SK-N-SH (cell line): Measurements from ENCODE around the gene PNMA6E. TPM values are rescaled to one million over a fixed set of nuclear protein-coding genes. Genes with fewer than 3 reads are reported as not detected.

Source experiments
- CTCF ChIA-PET: fragments of 300-600, 350-600 bp; formaldehyde crosslinking; extraction: SDS; loops from one replicate; lab custom pipeline; 2021; lab: Yijun Ruan, JAX
- POLR2A ChIA-PET: fragments of 350-600 bp; sonication (Branson Sonifier 250); formaldehyde crosslinking; extraction: SDS; loops from one replicate; lab custom pipeline; 2020; ENCODE audit warnings: antibody characterized with exemption, inconsistent platforms; lab: Yijun Ruan, JAX
- DNase-seq: peaks from one replicate; pipeline ENCODE4 v3.0.0; 2012
- H2AFZ ChIP-seq: fragments of 200-600 bp; sonication (generic); 2 replicates; pipeline ENCODE4 v1.8.1; 2016; ENCODE audit warnings: antibody characterized with exemption, mild to moderate bottlenecking, low read depth
- H3F3A ChIP-seq: fragments of 200-600 bp; sonication (generic); replicated peaks from 2 replicates; pipeline ENCODE3; 2016; ENCODE audit warnings: antibody characterized with exemption, mild to moderate bottlenecking; ENCODE audit not compliant: insufficient read depth
- H3K27ac ChIP-seq, 2 experiments: fragments of 200-500 bp in 1 of 2; fragments of 200-600 bp in 1 of 2; sonication (Bioruptor generic) in 1 of 2; sonication (generic), shearing (Covaris generic) in 1 of 2; 2 replicates each; pipeline versions ENCODE4 v1.5.1 to v1.6.1; 2014 to 2016; ENCODE audit warnings: low read depth in 2 of 2, inconsistent platforms in 1 of 2, low read length in 1 of 2, mild to moderate bottlenecking in 1 of 2, mixed read lengths in 1 of 2
- H3K27me3 ChIP-seq: fragments of 200-600 bp; sonication (generic), shearing (Covaris generic); 2 replicates; pipeline ENCODE4 v1.6.1; 2016; ENCODE audit warnings: mixed run types; ENCODE audit not compliant: insufficient read depth
- H3K36me3 ChIP-seq, 2 experiments: fragments of 200-500 bp in 1 of 2; fragments of 200-600 bp in 1 of 2; sonication (Bioruptor generic) in 1 of 2; sonication (generic) in 1 of 2; replicated peaks in 1 of 2; 2 replicates each; pipeline versions ENCODE3 to v1.5.1; 2014 to 2016; ENCODE audit warnings: low read length in 1 of 2, mild to moderate bottlenecking in 1 of 2; ENCODE audit not compliant: insufficient read depth in 2 of 2, control insufficient read depth in 1 of 2
- H3K4me1 ChIP-seq, 2 experiments: fragments of 200-500 bp in 1 of 2; fragments of 200-600 bp in 1 of 2; sonication (Bioruptor generic) in 1 of 2; sonication (generic), shearing (Covaris generic) in 1 of 2; 2 replicates each; pipeline versions ENCODE4 v1.5.1 to v1.6.1; 2014 to 2016; ENCODE audit warnings: low read depth in 1 of 2, low read length in 1 of 2, mixed run types in 1 of 2; ENCODE audit not compliant: insufficient read depth in 2 of 2, control insufficient read depth in 1 of 2
- H3K4me2 ChIP-seq: fragments of 200-600 bp; sonication (generic), shearing (Covaris generic); 2 replicates; pipeline ENCODE4 v1.6.1; 2017; ENCODE audit warnings: mixed run types
- H3K4me3 ChIP-seq, 2 experiments: fragments of 200-500 bp in 1 of 2; fragments of 200-600 bp in 1 of 2; sonication (Bioruptor generic) in 1 of 2; sonication (generic), shearing (Covaris generic) in 1 of 2; 2 replicates each; pipeline versions ENCODE4 v1.5.1 to v1.8.1; 2014 to 2016; ENCODE audit warnings: low read depth in 2 of 2, inconsistent platforms in 1 of 2, low read length in 1 of 2, mild to moderate bottlenecking in 1 of 2, mixed read lengths in 1 of 2, moderate library complexity in 1 of 2
- H3K79me2 ChIP-seq: fragments of 200-600 bp; sonication (generic); 2 replicates; pipeline ENCODE4 v1.8.1; 2017; ENCODE audit warnings: mild to moderate bottlenecking; ENCODE audit not compliant: insufficient read depth
- H3K9ac ChIP-seq: fragments of 200-600 bp; sonication (generic); 2 replicates; pipeline ENCODE4 v1.6.1; 2017; ENCODE audit warnings: mixed run types
- H3K9me2 ChIP-seq: fragments of 200-600 bp; sonication (generic); 2 replicates; pipeline ENCODE4 v1.6.1; 2017; ENCODE audit warnings: mixed run types
- H3K9me3 ChIP-seq: fragments of 200-600 bp; sonication (generic); 2 replicates; pipeline ENCODE4 v1.6.1; 2017; ENCODE audit warnings: mixed run types, mild to moderate bottlenecking, moderate library complexity
- H4K20me1 ChIP-seq: fragments of 200-600 bp; sonication (generic); 2 replicates; pipeline ENCODE4 v1.6.1; 2017; ENCODE audit warnings: mild to moderate bottlenecking, mixed run types; ENCODE audit not compliant: insufficient read depth
- CHD2 ChIP-seq: fragments of 150-350 bp; IDR thresholded peaks from 2 replicates; pipeline ENCODE4 v1.6.1; 2018; ENCODE audit warnings: low read length; ENCODE audit not compliant: partially characterized antibody
- ELF1 ChIP-seq: IDR thresholded peaks from 2 replicates; pipeline ENCODE4 v1.4.0; 2012
- EZH2phosphoT487 ChIP-seq: fragments of 200-600 bp; sonication (generic); IDR thresholded peaks from 2 replicates; pipeline ENCODE4 v1.6.1; 2017; ENCODE audit warnings: low read depth, mixed run types, mild to moderate bottlenecking, antibody characterized with exemption, moderate library complexity, borderline replicate concordance
- FOSL2 ChIP-seq: IDR thresholded peaks from 2 replicates; pipeline ENCODE4 v1.4.0; 2012; ENCODE audit warnings: low read depth, mild to moderate bottlenecking, moderate library complexity, borderline replicate concordance
- FOXJ3 ChIP-seq: sonication (generic); formaldehyde crosslinking; IDR thresholded peaks from 2 replicates; pipeline ENCODE4 v1.5.1; 2020; ENCODE audit warnings: mild to moderate bottlenecking, missing genetic modification reagents
- GABPA ChIP-seq: IDR thresholded peaks from 2 replicates; pipeline ENCODE4 v1.4.0; 2012; ENCODE audit warnings: low read depth, mild to moderate bottlenecking
- GATA2 ChIP-seq: sonication (generic); formaldehyde crosslinking; IDR thresholded peaks from 2 replicates; pipeline ENCODE4 v1.5.0; 2020; ENCODE audit warnings: mild to moderate bottlenecking, missing genetic modification reagents
- MEF2A ChIP-seq: IDR thresholded peaks from 2 replicates; pipeline ENCODE4 v1.4.0; 2012; ENCODE audit warnings: low read depth, borderline replicate concordance
- NFIC ChIP-seq: IDR thresholded peaks from 2 replicates; pipeline ENCODE4 v1.4.0; 2012; ENCODE audit warnings: borderline replicate concordance
- POLR2AphosphoS5 ChIP-seq: IDR thresholded peaks from 2 replicates; pipeline ENCODE4 v1.6.1; 2012; ENCODE audit warnings: low read depth, low read length
- RCOR1 ChIP-seq: fragments of 150-350 bp; IDR thresholded peaks from 2 replicates; pipeline ENCODE4 v1.6.1; 2017; ENCODE audit warnings: antibody characterized with exemption, low read length
- RFX5 ChIP-seq: IDR thresholded peaks from 2 replicates; pipeline ENCODE4 v1.6.1; 2012; ENCODE audit warnings: mild to moderate bottlenecking, improper control_type of control experiment, low read length
- RXRA ChIP-seq: IDR thresholded peaks from 2 replicates; pipeline ENCODE4 v1.4.0; 2012; ENCODE audit warnings: low read depth, mild to moderate bottlenecking, borderline replicate concordance
- SIN3A ChIP-seq: IDR thresholded peaks from 2 replicates; pipeline ENCODE4 v1.6.1; 2012; ENCODE audit warnings: low read depth, mild to moderate bottlenecking, low read length, moderate library complexity, borderline replicate concordance
- WGBS: methylation state at CpG from one replicate; pipeline ENCODE4 v1.1.6; 2017; ENCODE audit warnings: low lambda C conversion rate; 5-methylcytosine and 5-hydroxymethylcytosine counted together
- polyA plus RNA-seq, 3 experiments: library from polyadenylated mRNA; depleted of rRNA; stranded (reverse); fragments of >200 nt; gene quantifications; 2 replicates each; pipeline ENCODE4 v1.2.3, GENCODE V29; 2012
- TF ChIP-seq, protein P1 (sequence below): IDR thresholded peaks from 2 replicates; pipeline ENCODE4 v1.4.0; 2012; ENCODE audit warnings: low read depth
- TF ChIP-seq, protein P2 (sequence below): fragments of 150-350 bp; IDR thresholded peaks from 2 replicates; pipeline ENCODE4 v1.6.1; 2017; ENCODE audit warnings: antibody characterized with exemption, low read length, low read depth, borderline replicate concordance
- TF ChIP-seq, protein P3 (sequence below): IDR thresholded peaks from 2 replicates; pipeline ENCODE4 v1.4.0; 2012; ENCODE audit warnings: low read depth, borderline replicate concordance
- TF ChIP-seq, protein P4 (sequence below): fragments of 200-600 bp; sonication (generic); IDR thresholded peaks from 2 replicates; pipeline ENCODE4 v1.6.1; 2017; ENCODE audit warnings: antibody characterized with exemption, mild to moderate bottlenecking, moderate library complexity
- TF ChIP-seq, protein P5 (sequence below): IDR thresholded peaks from 2 replicates; pipeline ENCODE4 v1.4.0; 2012; ENCODE audit warnings: low read depth, borderline replicate concordance
- TF ChIP-seq, protein P6 (sequence below): IDR thresholded peaks from 2 replicates; pipeline ENCODE4; 2012

The PNMA6E gene
- polyA plus RNA-seq, 1 of the 3 experiments (the other 2 are of a cell fraction): not detected

DNA sequence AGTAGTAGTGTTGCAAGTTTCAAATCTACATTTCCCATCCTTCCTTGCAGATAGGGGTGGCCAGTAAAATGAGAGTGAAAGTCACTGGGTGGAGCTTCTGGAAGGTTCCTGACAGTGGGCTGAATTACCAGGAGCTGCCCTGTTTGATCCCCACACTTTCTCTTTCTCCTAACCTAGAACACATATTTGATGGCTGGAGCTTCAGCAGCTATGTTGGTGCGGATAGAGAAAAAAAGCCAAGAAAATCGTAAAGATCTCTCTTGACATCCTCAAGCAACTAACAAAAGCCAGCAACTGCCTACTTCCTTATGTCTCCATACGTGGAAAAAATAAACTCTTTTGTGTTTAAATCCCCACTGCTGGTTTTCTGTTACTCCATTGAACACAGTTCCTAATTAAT lies 35.0 kb downstream of the PNMA6E start:
- Histone ChIP-seq H3K36me3 (no peaks in the 10 kb centered on the region), H3K79me2 (no peaks in the 10 kb centered on the region), H3K9me2 (no peaks in the 10 kb centered on the region), H3K4me2 (no peak overlapping the region), H3K27ac (no peak overlapping the region), H3K27me3 (no peaks in the 10 kb centered on the region; the same call in 1 of the 2 replicates), H2AFZ (no peak overlapping the region), H3K9ac (no peak overlapping the region), H3K4me3 (no peak overlapping the region), H3K4me1 (no peaks in the 10 kb centered on the region; a peak in 1 of 4 replicates), H3F3A (no peaks in the 10 kb centered on the region), H3K9me3 (no peaks in the 10 kb centered on the region), H4K20me1 (no peaks in the 10 kb centered on the region)
- no peak for TF ChIP-seq NFIC
- no peak for TF ChIP-seq ELF1
- no peak for TF ChIP-seq FOXJ3
- TF ChIP-seq, protein P1, sequence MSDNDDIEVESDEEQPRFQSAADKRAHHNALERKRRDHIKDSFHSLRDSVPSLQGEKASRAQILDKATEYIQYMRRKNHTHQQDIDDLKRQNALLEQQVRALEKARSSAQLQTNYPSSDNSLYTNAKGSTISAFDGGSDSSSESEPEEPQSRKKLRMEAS: no peak
- TF ChIP-seq, protein P2, sequence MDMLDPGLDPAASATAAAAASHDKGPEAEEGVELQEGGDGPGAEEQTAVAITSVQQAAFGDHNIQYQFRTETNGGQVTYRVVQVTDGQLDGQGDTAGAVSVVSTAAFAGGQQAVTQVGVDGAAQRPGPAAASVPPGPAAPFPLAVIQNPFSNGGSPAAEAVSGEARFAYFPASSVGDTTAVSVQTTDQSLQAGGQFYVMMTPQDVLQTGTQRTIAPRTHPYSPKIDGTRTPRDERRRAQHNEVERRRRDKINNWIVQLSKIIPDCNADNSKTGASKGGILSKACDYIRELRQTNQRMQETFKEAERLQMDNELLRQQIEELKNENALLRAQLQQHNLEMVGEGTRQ: no peak
- TF ChIP-seq, protein P3, sequence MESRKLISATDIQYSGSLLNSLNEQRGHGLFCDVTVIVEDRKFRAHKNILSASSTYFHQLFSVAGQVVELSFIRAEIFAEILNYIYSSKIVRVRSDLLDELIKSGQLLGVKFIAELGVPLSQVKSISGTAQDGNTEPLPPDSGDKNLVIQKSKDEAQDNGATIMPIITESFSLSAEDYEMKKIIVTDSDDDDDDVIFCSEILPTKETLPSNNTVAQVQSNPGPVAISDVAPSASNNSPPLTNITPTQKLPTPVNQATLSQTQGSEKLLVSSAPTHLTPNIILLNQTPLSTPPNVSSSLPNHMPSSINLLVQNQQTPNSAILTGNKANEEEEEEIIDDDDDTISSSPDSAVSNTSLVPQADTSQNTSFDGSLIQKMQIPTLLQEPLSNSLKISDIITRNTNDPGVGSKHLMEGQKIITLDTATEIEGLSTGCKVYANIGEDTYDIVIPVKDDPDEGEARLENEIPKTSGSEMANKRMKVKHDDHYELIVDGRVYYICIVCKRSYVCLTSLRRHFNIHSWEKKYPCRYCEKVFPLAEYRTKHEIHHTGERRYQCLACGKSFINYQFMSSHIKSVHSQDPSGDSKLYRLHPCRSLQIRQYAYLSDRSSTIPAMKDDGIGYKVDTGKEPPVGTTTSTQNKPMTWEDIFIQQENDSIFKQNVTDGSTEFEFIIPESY: no peak
- TF ChIP-seq, protein P4, sequence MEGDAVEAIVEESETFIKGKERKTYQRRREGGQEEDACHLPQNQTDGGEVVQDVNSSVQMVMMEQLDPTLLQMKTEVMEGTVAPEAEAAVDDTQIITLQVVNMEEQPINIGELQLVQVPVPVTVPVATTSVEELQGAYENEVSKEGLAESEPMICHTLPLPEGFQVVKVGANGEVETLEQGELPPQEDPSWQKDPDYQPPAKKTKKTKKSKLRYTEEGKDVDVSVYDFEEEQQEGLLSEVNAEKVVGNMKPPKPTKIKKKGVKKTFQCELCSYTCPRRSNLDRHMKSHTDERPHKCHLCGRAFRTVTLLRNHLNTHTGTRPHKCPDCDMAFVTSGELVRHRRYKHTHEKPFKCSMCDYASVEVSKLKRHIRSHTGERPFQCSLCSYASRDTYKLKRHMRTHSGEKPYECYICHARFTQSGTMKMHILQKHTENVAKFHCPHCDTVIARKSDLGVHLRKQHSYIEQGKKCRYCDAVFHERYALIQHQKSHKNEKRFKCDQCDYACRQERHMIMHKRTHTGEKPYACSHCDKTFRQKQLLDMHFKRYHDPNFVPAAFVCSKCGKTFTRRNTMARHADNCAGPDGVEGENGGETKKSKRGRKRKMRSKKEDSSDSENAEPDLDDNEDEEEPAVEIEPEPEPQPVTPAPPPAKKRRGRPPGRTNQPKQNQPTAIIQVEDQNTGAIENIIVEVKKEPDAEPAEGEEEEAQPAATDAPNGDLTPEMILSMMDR: no peak
- TF ChIP-seq SIN3A: no peak
- TF ChIP-seq FOSL2: no peak
- TF ChIP-seq GABPA: no peak
- TF ChIP-seq POLR2AphosphoS5: no peak
- no peak for TF ChIP-seq RCOR1
- TF ChIP-seq, protein P5, sequence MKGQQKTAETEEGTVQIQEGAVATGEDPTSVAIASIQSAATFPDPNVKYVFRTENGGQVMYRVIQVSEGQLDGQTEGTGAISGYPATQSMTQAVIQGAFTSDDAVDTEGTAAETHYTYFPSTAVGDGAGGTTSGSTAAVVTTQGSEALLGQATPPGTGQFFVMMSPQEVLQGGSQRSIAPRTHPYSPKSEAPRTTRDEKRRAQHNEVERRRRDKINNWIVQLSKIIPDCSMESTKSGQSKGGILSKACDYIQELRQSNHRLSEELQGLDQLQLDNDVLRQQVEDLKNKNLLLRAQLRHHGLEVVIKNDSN: no peak
- TF ChIP-seq RFX5: no peak
- no peak for TF ChIP-seq GATA2
- no peak for TF ChIP-seq MEF2A
- TF ChIP-seq, protein P6, sequence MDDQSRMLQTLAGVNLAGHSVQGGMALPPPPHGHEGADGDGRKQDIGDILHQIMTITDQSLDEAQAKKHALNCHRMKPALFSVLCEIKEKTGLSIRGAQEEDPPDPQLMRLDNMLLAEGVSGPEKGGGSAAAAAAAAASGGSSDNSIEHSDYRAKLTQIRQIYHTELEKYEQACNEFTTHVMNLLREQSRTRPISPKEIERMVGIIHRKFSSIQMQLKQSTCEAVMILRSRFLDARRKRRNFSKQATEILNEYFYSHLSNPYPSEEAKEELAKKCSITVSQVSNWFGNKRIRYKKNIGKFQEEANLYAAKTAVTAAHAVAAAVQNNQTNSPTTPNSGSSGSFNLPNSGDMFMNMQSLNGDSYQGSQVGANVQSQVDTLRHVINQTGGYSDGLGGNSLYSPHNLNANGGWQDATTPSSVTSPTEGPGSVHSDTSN: no peak
- TF ChIP-seq CHD2: no peak
- no peak for TF ChIP-seq EZH2phosphoT487
- TF ChIP-seq RXRA: no peak
- CTCF ChIA-PET: no interaction called here
- no peak for DNase-seq
- POLR2A ChIA-PET: no interaction called here
- whole genome bisulfite sequencing: 32% methylated on average over 3 of the region's 3 CpGs
